IPS-18c (cell line): Measurements from ENCODE around the gene CAMK1G.

ENCODE experiments used
- H3K4me3 ChIP-seq: 2 replicates; pipeline ENCODE4 v1.7.0; 2013; ENCODE audit warnings: low read depth, mild to moderate bottlenecking, low read length, moderate library complexity; ENCODE audit not compliant: insufficient read depth
- H3K9me3 ChIP-seq: one replicate; pipeline ENCODE4 v1.6.1; 2013; ENCODE audit warnings: mild to moderate bottlenecking, low read length, moderate library complexity; ENCODE audit not compliant: control insufficient read depth, insufficient read depth

Gene CAMK1G

DNA sequence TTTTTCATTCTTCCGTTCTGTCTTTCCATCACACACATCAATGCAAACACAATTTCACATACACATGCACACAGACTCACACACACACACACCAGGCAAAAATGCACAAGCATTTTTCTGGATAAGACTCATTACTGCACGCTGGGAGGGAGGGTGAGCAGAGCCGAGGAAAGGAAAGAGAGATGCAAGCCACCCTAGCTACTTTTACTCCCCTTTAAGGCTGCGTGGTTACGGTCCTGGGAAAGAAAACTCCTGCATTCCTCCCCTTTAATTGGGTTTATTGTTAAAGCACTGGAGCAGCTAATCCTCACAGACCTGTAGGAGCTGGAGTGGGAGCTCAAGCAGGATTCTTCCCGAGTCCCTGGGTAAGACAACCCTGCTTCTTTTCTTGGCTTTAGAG is at the start of gene CAMK1G:
Gene CAMK1G (plus strand): TSS at position 307 of the 400 bp plus-strand sequence. CDS start 11,270 bp downstream, outside the sequence.
- no peaks in the 10 kb centered on the region for H3K9me3 ChIP-seq
- peak within 1 kb of the TSS; percentile 41 for H3K4me3 ChIP-seq

DNA sequence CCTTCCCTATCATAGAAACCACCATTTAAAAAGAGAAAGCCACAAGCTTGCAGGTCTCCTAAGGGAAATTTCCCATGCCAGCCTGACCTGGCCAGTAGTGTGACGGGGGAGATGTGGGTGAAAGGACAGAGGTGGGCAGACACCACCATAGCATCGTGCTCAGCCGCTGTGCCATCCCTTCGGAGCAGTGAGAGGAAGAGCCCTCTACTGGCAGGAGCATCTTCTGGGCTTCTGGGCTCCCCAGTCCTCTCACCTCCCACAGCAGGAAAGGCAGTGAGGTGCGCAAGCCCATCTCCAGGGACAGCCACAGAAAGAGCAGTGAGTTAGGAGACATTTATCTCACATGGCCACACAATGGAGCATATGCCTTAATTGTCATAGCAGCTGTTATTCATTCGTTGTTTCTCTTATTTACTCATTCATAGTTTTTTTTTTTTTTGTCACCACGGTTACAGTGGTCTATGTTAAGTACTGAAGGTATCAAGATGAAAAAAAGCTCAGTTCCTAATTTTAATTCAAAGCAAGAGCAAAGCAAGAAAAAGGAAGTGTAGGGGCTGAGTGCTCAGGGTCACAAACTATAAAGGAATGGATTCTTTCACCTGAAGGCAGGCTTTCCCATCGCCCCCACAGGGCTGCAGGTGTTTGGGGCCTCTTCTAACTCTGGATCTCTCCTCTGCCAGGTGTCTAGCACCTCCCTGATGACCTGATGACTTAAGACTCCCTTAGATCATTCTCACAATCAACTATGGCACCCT is 48.8 kb upstream of the CAMK1G start:
- Histone ChIP-seq H3K9me3 (no peaks in the 10 kb centered on the region), H3K4me3 (no peak overlapping the region)

DNA sequence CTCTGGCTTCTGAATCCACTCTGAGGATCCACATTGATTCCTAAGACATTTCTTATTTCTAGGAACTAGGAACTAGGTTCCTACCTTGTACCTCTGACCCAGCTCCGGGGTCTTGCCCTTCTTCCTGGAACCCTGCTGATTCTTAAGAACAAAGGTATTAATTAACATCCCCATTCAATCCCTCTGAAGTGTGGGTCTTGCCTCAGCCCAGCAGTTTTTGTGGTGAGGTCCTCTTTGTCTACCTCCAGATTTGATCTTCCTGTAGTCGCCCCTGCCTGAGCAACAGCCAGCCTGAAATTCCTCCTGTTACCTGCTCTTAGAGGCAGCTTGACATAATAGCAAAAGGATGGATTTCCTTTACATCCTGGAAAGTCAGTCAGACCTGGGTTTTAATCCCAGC is 46.7 kb upstream of the CAMK1G start:
- no peak overlapping the region for H3K4me3 ChIP-seq
- no peaks in the 10 kb centered on the region for H3K9me3 ChIP-seq

DNA sequence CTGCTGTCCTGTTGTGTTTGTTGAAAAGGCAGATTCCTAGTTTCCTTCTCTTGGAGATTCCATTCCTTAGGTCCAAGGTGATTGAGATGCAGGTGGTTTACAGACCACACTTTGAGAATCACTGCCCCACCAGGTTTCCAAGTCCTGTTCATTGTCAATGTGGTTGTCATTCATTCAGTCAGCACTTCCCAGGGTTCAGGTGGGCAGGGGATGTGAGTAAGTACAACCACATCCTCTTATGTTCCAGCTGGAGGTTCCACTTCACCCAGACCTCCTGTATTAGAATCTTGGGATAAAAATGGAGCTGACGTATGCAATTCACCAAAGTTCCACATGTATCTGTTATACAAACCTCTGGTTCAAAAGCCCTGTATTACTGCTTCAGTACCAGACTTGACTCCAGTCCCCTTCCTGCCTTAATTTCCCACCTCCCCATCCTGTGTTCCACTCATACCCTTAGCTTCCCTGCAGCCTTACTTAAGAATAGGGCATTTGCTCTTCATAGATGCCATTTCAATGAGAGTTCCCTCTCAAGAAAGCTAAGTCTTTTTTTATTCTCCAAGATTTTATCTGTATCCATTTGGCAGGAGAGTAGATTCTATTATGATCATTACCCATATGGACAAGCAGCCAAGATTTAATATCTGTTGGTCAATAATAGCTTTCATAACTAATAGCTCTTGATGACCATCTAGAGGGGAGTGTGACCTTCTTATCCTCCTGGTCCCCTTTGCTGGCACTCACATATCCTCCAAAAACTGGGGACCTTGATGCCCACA is 46.0 kb upstream of the CAMK1G start:
- H3K9me3 ChIP-seq: no peaks in the 10 kb centered on the region
- H3K4me3 ChIP-seq: no peak overlapping the region

DNA sequence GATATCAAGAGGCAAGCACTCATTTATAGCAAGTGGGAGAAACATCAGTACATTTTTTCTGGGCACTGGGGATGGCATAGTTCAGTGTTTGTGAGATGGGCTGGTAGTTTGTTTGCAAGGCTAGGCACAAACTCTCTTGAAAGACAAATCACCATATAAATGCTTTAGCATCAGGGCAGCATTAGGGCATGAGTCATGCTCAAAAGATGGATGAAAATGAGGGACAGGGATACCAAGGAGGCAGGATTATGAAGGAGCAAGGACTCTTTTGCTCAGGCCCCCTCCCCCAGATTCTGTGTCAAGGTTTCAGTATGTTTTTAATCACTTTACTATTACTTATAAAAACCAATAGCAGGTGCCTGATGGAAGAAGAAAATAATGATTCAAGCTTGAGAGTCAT is 43.9 kb upstream of the CAMK1G start:
- Histone ChIP-seq H3K9me3 (no peaks in the 10 kb centered on the region), H3K4me3 (no peak overlapping the region)

DNA sequence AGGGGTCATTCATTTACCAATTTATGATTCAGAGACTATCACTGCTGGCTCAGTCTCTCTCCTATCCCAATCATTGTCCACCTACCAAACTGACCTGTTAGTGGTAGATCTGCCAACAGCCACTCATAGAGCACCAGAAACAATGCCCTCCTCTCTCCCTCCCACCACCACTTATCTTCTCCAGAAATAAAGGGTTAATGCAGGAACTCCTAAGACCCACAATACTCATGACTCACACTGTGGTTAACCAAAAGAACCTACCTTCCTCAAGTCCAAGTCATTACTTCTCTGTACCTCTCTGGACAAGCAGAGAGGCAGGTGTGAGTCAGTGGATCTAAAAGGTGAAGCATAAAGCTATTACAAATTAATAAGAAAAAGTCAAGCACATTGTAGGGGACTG is 40.9 kb upstream of the CAMK1G start:
- H3K4me3 ChIP-seq: no peak overlapping the region
- H3K9me3 ChIP-seq: no peaks in the 10 kb centered on the region

DNA sequence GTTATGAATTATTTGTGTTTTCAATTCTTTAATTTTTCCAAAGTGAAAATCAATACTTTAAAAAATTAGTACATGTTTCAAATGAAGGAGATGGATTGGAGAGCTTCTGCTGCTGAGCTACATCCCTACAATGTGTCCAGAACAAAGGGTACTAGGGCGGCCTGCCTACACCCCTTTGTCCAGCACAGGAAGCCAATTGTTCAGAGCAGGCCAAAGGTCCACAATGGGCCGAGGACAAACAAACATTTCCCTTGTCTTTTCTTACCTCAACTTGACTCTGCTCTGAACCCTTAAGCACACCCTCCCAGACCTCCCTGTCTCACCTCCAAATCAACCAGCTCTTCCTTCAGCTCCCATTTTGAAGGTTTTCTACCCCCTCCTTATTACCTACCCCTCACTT is 39.4 kb upstream of the CAMK1G start:
- Histone ChIP-seq H3K4me3 (no peak overlapping the region), H3K9me3 (no peaks in the 10 kb centered on the region)

DNA sequence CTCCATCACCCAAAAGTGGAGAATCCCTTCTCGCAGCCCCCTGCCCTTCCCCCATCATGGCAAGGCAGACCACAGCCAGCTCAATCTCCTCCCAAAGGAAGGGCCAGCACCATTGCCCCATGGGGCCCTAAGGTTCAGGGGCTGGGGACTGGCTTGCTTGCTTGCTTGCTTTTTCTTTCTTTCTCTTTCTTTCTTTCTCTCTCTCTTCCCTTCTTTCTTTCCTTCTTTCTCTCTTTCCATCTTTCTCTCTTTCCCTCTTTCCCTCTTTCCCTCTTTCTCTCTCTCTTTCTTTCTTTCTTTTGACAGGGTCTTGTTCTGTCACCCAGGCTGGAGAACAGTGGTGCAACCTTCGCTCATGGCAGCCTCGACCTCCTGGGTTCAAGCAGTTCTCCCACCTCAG is 38.1 kb upstream of the CAMK1G start:
- Histone ChIP-seq H3K9me3 (no peaks in the 10 kb centered on the region), H3K4me3 (no peak overlapping the region)

DNA sequence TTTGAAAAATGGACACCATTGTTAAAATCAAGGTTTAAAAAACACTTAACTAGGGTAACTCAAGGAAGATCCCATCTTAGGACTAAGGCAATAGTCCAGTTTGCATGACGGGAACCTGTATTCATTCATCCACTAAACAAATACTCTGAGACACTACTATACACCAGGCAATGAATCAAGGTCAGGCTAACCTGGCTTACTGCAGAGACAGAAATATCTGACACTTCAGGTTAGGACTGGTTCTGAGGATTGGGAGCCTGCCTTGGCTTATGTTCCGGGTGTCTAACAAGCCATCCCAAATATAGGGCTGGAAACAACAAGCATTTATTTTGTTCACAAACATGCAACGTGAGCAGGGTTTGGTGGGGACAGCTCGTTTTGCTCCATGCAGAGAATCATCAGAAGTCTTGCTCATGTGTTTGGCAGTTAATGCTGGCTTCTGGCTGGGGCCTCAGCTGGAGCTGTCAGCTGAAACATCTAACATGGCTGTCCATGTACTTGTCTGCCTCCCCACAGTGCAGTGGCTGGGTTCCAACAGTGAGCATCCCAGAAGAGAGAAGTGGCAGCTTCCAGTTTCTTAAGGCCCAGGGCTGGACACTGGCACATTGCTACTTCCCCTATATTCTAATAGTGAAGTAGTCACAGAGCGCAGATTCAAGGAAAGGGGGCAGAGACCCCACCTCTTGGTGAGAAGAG is 37.0 kb upstream of the CAMK1G start:
- Histone ChIP-seq H3K9me3 (no peaks in the 10 kb centered on the region), H3K4me3 (no peak overlapping the region)

DNA sequence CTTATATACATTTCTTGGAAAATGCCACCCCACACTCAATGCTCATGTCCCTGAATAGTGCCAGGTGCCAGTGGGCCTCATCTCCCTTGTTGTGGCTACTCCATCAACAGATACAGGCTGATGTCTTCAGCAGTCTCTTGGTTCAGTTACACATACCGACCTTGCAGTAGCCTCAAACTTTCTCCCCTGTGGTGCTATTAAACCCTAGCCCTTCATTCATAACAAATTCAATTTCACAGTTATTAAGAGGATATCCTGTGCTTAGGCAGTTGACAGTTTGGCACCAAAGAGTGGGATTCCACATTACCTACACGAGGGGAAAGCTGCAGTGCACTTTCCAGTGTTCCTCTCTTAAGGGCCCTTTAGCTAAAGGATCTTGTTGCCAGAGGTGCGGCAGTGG is 35.9 kb upstream of the CAMK1G start:
- no peak overlapping the region for H3K4me3 ChIP-seq
- H3K9me3 ChIP-seq: no peaks in the 10 kb centered on the region

DNA sequence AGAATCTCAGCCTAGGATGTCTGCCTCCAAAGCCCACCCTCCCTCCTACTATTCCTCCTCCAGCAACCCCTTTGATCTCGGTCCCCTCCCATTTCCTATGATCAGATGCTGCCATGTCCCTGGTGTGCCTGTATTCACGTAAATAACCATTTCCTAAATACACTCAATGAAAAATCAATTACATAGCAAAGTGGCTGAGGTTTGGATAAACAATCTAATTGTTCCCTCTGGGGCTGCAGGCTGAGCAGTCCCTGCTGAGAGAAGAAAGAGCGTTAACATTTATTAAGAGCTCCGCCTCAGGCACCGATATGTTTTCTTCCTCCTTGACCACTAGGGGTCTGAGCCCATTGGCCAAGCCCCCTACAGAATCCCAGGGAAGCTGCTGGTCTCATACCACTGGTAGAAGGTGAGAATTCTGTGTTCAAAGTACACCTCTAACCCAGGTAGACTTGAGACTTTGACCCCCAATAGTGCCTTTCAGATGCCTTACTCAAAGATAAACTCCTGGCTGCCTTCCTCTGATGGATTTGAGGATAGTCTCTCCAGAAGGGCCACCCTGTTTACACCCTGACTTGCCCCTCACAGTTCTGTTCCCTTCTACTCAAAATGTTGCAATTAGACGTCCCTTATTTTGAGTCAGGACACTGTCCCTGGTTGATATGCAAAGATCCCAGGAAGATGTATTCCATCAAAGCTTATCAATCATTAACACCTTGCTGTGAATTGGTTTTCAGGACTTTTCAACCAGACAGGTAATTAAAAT is 33.9 kb upstream of the CAMK1G start:
- Histone ChIP-seq H3K4me3 (no peak overlapping the region; the same call in 1 of the 2 replicates), H3K9me3 (no peaks in the 10 kb centered on the region)

DNA sequence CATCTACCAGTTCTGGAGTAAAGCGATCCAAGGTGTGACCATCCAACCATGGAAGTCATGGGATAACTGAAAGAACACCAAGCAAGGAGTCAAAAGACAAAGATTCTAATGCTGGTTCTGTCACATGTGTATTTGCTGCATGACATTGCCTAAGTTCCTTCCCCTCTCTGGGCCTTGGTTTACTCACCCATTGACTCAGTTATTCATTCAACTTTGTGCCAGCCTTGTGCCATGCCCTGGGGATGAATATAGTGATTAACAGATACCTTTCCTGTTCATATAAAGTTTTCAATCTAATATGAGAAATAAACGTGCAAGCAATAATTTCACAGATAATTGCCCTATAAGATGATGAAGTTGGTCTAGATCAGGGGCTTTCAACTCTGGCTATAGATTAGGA is 33.0 kb upstream of the CAMK1G start:
- Histone ChIP-seq H3K4me3 (no peak overlapping the region), H3K9me3 (no peaks in the 10 kb centered on the region)

DNA sequence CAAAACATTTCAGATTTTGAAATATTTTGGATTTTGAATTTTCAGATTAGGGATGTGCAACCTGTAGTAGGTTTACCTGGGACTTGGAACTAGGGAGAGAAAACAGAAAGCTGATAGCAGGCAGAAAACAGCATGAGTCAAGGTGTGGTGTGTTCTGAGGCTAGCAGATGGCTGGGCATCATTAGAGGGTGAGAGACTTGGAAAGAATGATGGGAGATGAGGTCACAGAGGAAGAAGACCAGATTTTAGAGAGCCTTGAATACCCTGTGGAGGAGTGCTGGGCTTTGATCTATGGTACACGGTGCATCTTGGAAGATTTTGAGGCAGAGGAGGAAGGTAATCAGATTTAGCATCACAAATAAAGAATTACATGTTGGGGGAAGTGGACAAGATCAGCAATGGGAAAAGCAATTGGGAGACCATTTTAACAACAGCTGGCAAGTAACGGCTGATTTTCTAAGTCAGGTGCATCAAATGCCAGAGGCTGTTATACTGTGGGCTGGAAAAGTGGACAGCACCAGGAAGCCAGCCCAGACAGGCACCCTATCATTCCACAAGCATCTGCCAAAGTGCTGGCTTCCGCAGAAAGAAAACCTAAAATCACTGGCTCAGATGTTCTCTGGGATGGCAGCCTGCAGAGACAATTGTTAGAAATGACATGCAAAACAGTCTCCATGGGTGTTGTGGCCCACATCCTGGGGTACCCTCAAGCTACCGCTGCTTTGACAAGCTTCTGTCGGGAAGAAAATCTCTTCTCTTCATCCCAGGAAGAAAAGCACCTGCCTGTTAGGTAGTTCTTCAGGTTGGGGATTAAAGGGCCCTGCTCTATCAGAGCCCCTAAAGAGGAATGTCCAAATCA is 30.9 kb upstream of the CAMK1G start:
- H3K9me3 ChIP-seq: no peaks in the 10 kb centered on the region
- H3K4me3 ChIP-seq: no peak overlapping the region

DNA sequence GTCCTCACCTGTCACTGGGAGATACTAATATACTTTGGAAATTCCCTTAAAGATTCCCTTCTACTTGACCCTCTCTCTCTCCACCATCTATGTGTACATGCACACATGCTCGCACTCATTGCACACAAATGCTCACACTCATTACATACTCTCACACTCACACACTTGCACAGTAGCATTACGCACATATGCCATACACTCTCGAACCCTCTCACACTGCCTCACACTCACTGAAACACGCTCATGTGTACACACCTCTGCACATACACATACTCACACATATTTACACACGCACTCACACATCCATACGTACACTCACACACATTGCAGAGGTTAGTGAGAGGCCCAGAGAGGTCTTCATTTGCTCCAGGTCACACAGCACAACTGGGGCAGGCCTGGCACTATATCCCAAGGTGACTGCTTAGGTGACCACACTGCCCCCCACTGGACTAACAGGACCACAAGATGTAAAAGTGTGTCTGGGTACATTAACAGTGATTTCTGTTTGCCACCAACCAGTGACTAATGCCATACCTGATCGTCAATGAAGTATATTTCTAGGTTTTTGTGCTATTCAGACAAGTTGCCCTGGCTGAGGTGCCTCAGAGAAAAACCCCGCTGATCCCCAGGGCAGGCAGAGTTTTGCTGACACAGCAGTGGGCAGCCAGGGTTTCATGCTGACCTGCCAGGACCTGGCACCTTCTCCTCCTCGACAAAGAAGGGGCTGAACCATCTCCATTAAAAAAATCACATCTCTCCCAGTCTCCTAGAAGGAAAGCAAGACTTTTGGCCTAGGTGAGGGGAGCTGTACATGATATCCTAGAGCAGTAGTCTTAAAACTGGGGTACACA is 28.5 kb upstream of the CAMK1G start:
- no peak overlapping the region for H3K4me3 ChIP-seq
- no peaks in the 10 kb centered on the region for H3K9me3 ChIP-seq

DNA sequence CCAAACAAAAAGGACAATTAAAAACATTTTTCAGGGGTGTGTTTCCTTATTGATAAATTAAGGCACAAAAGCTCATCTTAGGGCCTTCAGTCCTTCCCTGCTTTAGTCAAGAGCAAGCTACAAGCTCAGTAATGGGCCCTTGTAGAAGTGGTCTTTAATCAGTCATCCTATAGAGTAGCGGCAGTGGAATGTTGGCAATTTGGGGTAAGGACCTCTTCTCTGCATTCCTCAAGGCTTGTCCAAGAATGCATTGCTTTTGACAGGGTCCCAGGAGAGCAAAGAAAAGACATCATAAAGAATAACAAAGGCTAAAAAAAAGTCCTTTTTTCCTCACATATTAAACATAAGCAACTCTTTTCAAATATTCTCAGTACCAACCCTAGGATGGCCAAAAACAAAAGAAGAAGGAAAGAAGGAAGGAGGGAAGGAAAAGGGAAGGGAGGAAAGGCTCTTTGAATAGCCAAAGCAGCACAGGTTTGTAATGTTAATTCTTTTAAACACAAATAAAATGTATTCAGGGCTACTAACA is 27.3 kb upstream of the CAMK1G start:
- H3K4me3 ChIP-seq: no peak overlapping the region

More for the DNA sequence above, 27.3 kb upstream of the CAMK1G start:
- no peaks in the 10 kb centered on the region for H3K9me3 ChIP-seq
